HCT116 (cell line): ENCODE results near the gene RTKN2. TPM values are rescaled to one million over a fixed set of nuclear protein-coding genes. Genes with fewer than 3 reads are reported as not detected.

Source experiments
- ATAC-seq: fragments of 200-7000 bp; cut with Tn5 transposase; 2 replicates; pipeline ENCODE4 v1.9.1; 2020; ENCODE audit warnings: mild to moderate bottlenecking, moderate library complexity
- BruUV-seq: library from RNA; stranded (reverse); fragments of 400-500 nt; replicated peaks from 2 replicates; lab custom pipeline; 2021; lab: Mats Ljungman, UMichigan
- CTCF ChIA-PET: fragments of 300-600 bp; sonication (Branson Sonifier 250); formaldehyde crosslinking; loops from one replicate; lab custom pipeline; 2021; ENCODE audit warnings: antibody characterized with exemption; lab: Charles Lee
- POLR2A ChIA-PET: fragments of 300-600, 350-600 bp; sonication (Branson Sonifier 250); formaldehyde crosslinking; loops from one replicate; lab custom pipeline; 2021; ENCODE audit warnings: antibody characterized with exemption; lab: Charles Lee
- RAD21 ChIA-PET, 2 experiments: fragments of 300-600 bp; sonication (Branson Sonifier 250); formaldehyde crosslinking; loops; one replicate each; lab custom pipeline; 2023; ENCODE audit warnings: low total read pairs in 2 of 2; ENCODE audit not compliant: uncharacterized antibody in 2 of 2, unreplicated experiment in 2 of 2, low non-redundant PET in 1 of 2; lab: Charles Lee
- DNase-seq: peaks from one replicate; pipeline ENCODE4 v3.0.0-alpha.2; 2010; ENCODE audit warnings: low read depth, low spot score
- H2AFZ ChIP-seq: fragments of 200-600 bp; shearing (Covaris generic), sonication (generic); 2 replicates; pipeline ENCODE4 v1.6.1; 2017; ENCODE audit warnings: low read depth, mixed run types, mixed read lengths, antibody characterized with exemption, low read length; ENCODE audit not compliant: poor library complexity, severe bottlenecking
- H3K27ac ChIP-seq: 2 replicates; pipeline ENCODE4 v1.5.1; 2012; ENCODE audit warnings: low read depth, low read length
- H3K27me3 ChIP-seq: fragments of 200-600 bp; sonication (generic); 2 replicates; pipeline ENCODE4 v1.6.1; 2016; ENCODE audit warnings: mixed run types, low read length, mixed read lengths; ENCODE audit not compliant: insufficient read depth
- H3K36me3 ChIP-seq, 2 experiments: fragments of 200-500 bp in 1 of 2; fragments of 200-600 bp in 1 of 2; sonication (Bioruptor generic) in 1 of 2; sonication (generic) in 1 of 2; 2 replicates each; pipeline versions ENCODE4 v1.5.1 to v1.6.1; 2014 to 2016; ENCODE audit warnings: low read length in 2 of 2, inconsistent platforms in 1 of 2, mixed read lengths in 1 of 2, mixed run types in 1 of 2; ENCODE audit not compliant: insufficient read depth in 2 of 2, control insufficient read depth in 1 of 2
- H3K4me1 ChIP-seq, 2 experiments: fragments of 200-600 bp in 1 of 2; sonication (generic) in 1 of 2; 2 replicates each; pipeline versions ENCODE4 v1.5.1 to v1.6.1; 2012 to 2017; ENCODE audit warnings: low read length in 2 of 2, inconsistent platforms in 1 of 2, mild to moderate bottlenecking in 1 of 2, mixed read lengths in 1 of 2, mixed run types in 1 of 2, moderate library complexity in 1 of 2; ENCODE audit not compliant: insufficient read depth in 2 of 2, control insufficient read depth in 1 of 2
- H3K4me2 ChIP-seq: fragments of 200-600 bp; sonication (generic); 2 replicates; pipeline ENCODE4 v1.6.1; 2017; ENCODE audit warnings: mixed run types, low read length, mixed read lengths
- H3K4me3 ChIP-seq, 2 experiments: fragments of 200-600 bp in 1 of 2; sonication (generic) in 1 of 2; replicated peaks in 1 of 2; 2 replicates each; pipeline ENCODE4 v1.5.1; 2011 to 2016; ENCODE audit warnings: low read length in 2 of 2, control low read depth in 1 of 2, low read depth in 1 of 2, mild to moderate bottlenecking in 1 of 2, mixed read lengths in 1 of 2, mixed run types in 1 of 2
- H3K79me2 ChIP-seq: fragments of 200-600 bp; sonication (generic); 2 replicates; pipeline ENCODE4 v1.6.1; 2017; ENCODE audit warnings: mild to moderate bottlenecking, mixed run types, low read length, moderate library complexity, mixed read lengths; ENCODE audit not compliant: insufficient read depth
- H3K9ac ChIP-seq: fragments of 200-600 bp; sonication (generic); 2 replicates; pipeline ENCODE4 v1.6.1; 2016; ENCODE audit warnings: low read length, mixed read lengths
- H3K9me2 ChIP-seq: fragments of 200-600 bp; sonication (generic), shearing (Covaris generic); 2 replicates; pipeline ENCODE4 v1.6.1; 2017; ENCODE audit warnings: mixed run types, mild to moderate bottlenecking, moderate library complexity; ENCODE audit not compliant: insufficient read depth
- H3K9me3 ChIP-seq, 2 experiments: fragments of 200-500 bp in 1 of 2; fragments of 200-600 bp in 1 of 2; sonication (Bioruptor generic) in 1 of 2; sonication (generic) in 1 of 2; 2 replicates each; pipeline ENCODE4 v1.6.1; 2014 to 2017; ENCODE audit warnings: low read length in 2 of 2, mixed read lengths in 2 of 2, inconsistent platforms in 1 of 2, low read depth in 1 of 2, mild to moderate bottlenecking in 1 of 2, mixed run types in 1 of 2, moderate library complexity in 1 of 2; ENCODE audit not compliant: control insufficient read depth in 1 of 2, insufficient read depth in 1 of 2
- H4K20me1 ChIP-seq: fragments of 200-600 bp; sonication (generic), shearing (Covaris generic); 2 replicates; pipeline ENCODE4 v1.6.1; 2017; ENCODE audit warnings: mixed run types, mild to moderate bottlenecking, moderate library complexity; ENCODE audit not compliant: insufficient read depth
- CBX3 ChIP-seq: IDR thresholded peaks from 2 replicates; pipeline ENCODE4 v1.6.1; 2012; ENCODE audit warnings: low read depth
- CEBPB ChIP-seq: IDR thresholded peaks from 2 replicates; pipeline ENCODE4 v1.6.1; 2012; ENCODE audit warnings: low read depth
- EGR1 ChIP-seq: IDR thresholded peaks from 2 replicates; pipeline ENCODE4 v1.6.1; 2012; ENCODE audit warnings: low read depth
- ELF1 ChIP-seq: IDR thresholded peaks from 2 replicates; pipeline ENCODE4 v1.6.1; 2012; ENCODE audit warnings: low read depth, borderline replicate concordance
- EZH2 ChIP-seq: fragments of 200-600 bp; sonication (generic); IDR thresholded peaks from 2 replicates; pipeline ENCODE4 v1.6.1; 2017; ENCODE audit warnings: antibody characterized with exemption, mixed run types
- JUND ChIP-seq: IDR thresholded peaks from 2 replicates; pipeline ENCODE4 v1.6.1; 2012
- POLR2A ChIP-seq: IDR thresholded peaks from 2 replicates; pipeline ENCODE4 v1.7.0; 2011; ENCODE audit warnings: borderline replicate concordance; ENCODE audit not compliant: insufficient read depth, insufficient read length; ENCODE audit errors: extremely low read depth
- POLR2AphosphoS5 ChIP-seq: IDR thresholded peaks from 2 replicates; pipeline ENCODE4 v1.6.1; 2011; ENCODE audit warnings: mild to moderate bottlenecking, low read depth, low read length, moderate library complexity
- SIN3A ChIP-seq: IDR thresholded peaks from 2 replicates; pipeline ENCODE4 v1.6.1; 2012; ENCODE audit warnings: low read depth
- SP1 ChIP-seq: IDR thresholded peaks from 2 replicates; pipeline ENCODE4 v1.6.1; 2012; ENCODE audit warnings: low read depth
- SRF ChIP-seq: IDR thresholded peaks from 2 replicates; pipeline ENCODE4 v1.6.1; 2012; ENCODE audit warnings: low read depth
- TCF7L2 ChIP-seq: IDR thresholded peaks from 2 replicates; pipeline ENCODE4 v1.7.0; 2011; ENCODE audit warnings: borderline replicate concordance, inconsistent platforms; ENCODE audit not compliant: insufficient read depth, insufficient read length; ENCODE audit errors: extremely low read depth
- YY1 ChIP-seq: IDR thresholded peaks from 2 replicates; pipeline ENCODE4 v1.6.1; 2011; ENCODE audit warnings: low read length, low read depth, moderate library complexity, mild to moderate bottlenecking; ENCODE audit not compliant: insufficient replicate concordance; ENCODE audit errors: extremely low read depth
- ZFX ChIP-seq: fragments of 450-650 bp; IDR thresholded peaks from 2 replicates; pipeline ENCODE4 v1.6.1; 2017
- ZNF274 ChIP-seq: fragments of 200-500 bp; sonication (Bioruptor generic); IDR thresholded peaks from 2 replicates; pipeline ENCODE4 v1.6.1; 2014; ENCODE audit warnings: mild to moderate bottlenecking, low read depth, low read length, inconsistent platforms
- intact Hi-C: fragments of 100-400 bp; cut with micrococcal nuclease; formaldehyde crosslinking; loops from 2 replicates; pipeline ENCODE4 v1.10.0; 2022
- total RNA-seq: library from RNA; stranded (reverse); gene quantifications from one replicate; pipeline ENCODE4 v1.2.1, GENCODE V29; 2021; ENCODE audit not compliant: unreplicated experiment
- TF ChIP-seq, protein P1 (sequence below): IDR thresholded peaks from 2 replicates; pipeline ENCODE4 v1.6.1; 2012; ENCODE audit warnings: low read depth
- TF ChIP-seq, protein P2 (sequence below): IDR thresholded peaks from 2 replicates; pipeline ENCODE4 v1.6.1; 2012
- TF ChIP-seq, protein P3 (sequence below): IDR thresholded peaks from 2 replicates; pipeline ENCODE4 v1.6.1; 2011; ENCODE audit warnings: mild to moderate bottlenecking, low read length, moderate library complexity; ENCODE audit not compliant: insufficient replicate concordance; ENCODE audit errors: extremely low read depth
- TF ChIP-seq, protein P4 (sequence below), 3 experiments: fragments of 200-600 bp in 1 of 3; sonication (generic) in 1 of 3; IDR thresholded peaks in 2 of 3; conservative IDR thresholded peaks in 1 of 3; 2 replicates each; pipeline ENCODE4 v1.5.1; 2012 to 2017; ENCODE audit warnings: low read depth in 2 of 3, low read length in 2 of 3, antibody characterized with exemption in 1 of 3, borderline replicate concordance in 1 of 3, control low read depth in 1 of 3, mild to moderate bottlenecking in 1 of 3, mixed read lengths in 1 of 3, mixed run types in 1 of 3, moderate library complexity in 1 of 3; ENCODE audit not compliant: insufficient read depth in 1 of 3
- TF ChIP-seq, protein P5 (sequence below): IDR thresholded peaks from 2 replicates; pipeline ENCODE4 v1.6.1; 2012

The RTKN2 gene
- total RNA-seq, 1 experiment from 2014 or later: 7.9 TPM

DNA sequence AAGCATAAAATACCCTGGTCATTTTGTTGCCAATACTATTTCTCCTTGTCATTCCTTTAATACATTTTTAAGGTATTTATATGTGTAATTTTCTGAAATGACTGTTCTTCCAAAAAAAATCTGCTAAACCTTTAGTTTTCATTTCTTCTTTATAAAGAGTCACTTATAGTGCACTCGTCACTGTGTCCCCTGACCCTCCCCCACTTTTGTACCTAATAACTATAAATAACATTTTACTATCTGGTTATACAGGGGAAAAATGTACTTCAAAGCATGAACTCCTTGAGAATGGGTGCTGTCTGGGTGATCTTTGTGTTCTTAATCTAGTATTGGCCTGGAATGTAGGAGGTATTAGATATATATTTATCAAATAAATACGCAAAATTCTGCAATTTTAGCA is 31.1 kb downstream of the RTKN2 start:
- ChIA-PET RAD21 (no interaction called here), CTCF (no interaction called here), POLR2A (no interaction called here)
- Histone ChIP-seq H3K4me2 (no peak overlapping the region), H3K36me3 (no peaks in the 10 kb centered on the region), H3K9me2 (no peaks in the 10 kb centered on the region), H3K4me1 (no peaks in the 10 kb centered on the region), H3K9me3 (no peaks in the 10 kb centered on the region), H3K27ac (no peak overlapping the region), H4K20me1 (no peaks in the 10 kb centered on the region), H3K9ac (no peak overlapping the region), H3K27me3 (no peaks in the 10 kb centered on the region), H3K79me2 (no peaks in the 10 kb centered on the region), H3K4me3 (no peak overlapping the region), H2AFZ (no peak overlapping the region)
- intact Hi-C loops: no loop called here
- ATAC-seq (no peak), DNase-seq (no peak)
- no TSS peak for BruUV-seq
- TF ChIP-seq SRF (no peak), ELF1 (no peak), POLR2AphosphoS5 (no peak), EZH2 (no peak), CBX3 (no peak), CEBPB (no peak), EGR1 (no peak), ZNF274 (no peak), SP1 (no peak), ZFX (no peak), TCF7L2 (no peak), YY1 (no peak), SIN3A (no peak), POLR2A (no peak), JUND (no peak)
- TF ChIP-seq, protein P1, sequence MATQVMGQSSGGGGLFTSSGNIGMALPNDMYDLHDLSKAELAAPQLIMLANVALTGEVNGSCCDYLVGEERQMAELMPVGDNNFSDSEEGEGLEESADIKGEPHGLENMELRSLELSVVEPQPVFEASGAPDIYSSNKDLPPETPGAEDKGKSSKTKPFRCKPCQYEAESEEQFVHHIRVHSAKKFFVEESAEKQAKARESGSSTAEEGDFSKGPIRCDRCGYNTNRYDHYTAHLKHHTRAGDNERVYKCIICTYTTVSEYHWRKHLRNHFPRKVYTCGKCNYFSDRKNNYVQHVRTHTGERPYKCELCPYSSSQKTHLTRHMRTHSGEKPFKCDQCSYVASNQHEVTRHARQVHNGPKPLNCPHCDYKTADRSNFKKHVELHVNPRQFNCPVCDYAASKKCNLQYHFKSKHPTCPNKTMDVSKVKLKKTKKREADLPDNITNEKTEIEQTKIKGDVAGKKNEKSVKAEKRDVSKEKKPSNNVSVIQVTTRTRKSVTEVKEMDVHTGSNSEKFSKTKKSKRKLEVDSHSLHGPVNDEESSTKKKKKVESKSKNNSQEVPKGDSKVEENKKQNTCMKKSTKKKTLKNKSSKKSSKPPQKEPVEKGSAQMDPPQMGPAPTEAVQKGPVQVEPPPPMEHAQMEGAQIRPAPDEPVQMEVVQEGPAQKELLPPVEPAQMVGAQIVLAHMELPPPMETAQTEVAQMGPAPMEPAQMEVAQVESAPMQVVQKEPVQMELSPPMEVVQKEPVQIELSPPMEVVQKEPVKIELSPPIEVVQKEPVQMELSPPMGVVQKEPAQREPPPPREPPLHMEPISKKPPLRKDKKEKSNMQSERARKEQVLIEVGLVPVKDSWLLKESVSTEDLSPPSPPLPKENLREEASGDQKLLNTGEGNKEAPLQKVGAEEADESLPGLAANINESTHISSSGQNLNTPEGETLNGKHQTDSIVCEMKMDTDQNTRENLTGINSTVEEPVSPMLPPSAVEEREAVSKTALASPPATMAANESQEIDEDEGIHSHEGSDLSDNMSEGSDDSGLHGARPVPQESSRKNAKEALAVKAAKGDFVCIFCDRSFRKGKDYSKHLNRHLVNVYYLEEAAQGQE: no peak
- TF ChIP-seq, protein P2, sequence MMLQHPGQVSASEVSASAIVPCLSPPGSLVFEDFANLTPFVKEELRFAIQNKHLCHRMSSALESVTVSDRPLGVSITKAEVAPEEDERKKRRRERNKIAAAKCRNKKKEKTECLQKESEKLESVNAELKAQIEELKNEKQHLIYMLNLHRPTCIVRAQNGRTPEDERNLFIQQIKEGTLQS: no peak
- TF ChIP-seq, protein P3, sequence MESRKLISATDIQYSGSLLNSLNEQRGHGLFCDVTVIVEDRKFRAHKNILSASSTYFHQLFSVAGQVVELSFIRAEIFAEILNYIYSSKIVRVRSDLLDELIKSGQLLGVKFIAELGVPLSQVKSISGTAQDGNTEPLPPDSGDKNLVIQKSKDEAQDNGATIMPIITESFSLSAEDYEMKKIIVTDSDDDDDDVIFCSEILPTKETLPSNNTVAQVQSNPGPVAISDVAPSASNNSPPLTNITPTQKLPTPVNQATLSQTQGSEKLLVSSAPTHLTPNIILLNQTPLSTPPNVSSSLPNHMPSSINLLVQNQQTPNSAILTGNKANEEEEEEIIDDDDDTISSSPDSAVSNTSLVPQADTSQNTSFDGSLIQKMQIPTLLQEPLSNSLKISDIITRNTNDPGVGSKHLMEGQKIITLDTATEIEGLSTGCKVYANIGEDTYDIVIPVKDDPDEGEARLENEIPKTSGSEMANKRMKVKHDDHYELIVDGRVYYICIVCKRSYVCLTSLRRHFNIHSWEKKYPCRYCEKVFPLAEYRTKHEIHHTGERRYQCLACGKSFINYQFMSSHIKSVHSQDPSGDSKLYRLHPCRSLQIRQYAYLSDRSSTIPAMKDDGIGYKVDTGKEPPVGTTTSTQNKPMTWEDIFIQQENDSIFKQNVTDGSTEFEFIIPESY: no peak
- TF ChIP-seq, protein P4, sequence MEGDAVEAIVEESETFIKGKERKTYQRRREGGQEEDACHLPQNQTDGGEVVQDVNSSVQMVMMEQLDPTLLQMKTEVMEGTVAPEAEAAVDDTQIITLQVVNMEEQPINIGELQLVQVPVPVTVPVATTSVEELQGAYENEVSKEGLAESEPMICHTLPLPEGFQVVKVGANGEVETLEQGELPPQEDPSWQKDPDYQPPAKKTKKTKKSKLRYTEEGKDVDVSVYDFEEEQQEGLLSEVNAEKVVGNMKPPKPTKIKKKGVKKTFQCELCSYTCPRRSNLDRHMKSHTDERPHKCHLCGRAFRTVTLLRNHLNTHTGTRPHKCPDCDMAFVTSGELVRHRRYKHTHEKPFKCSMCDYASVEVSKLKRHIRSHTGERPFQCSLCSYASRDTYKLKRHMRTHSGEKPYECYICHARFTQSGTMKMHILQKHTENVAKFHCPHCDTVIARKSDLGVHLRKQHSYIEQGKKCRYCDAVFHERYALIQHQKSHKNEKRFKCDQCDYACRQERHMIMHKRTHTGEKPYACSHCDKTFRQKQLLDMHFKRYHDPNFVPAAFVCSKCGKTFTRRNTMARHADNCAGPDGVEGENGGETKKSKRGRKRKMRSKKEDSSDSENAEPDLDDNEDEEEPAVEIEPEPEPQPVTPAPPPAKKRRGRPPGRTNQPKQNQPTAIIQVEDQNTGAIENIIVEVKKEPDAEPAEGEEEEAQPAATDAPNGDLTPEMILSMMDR (IDR thresholded peaks at IDR 0.05 in 2 of 3, conservative IDR thresholded peaks at IDR 0.05 in 1 of 3; ENCODE audit: borderline replicate concordance in 1 of 3, insufficient read depth in 1 of 3, low read depth in 2 of 3, low read length in 2 of 3): no peak
- TF ChIP-seq, protein P5, sequence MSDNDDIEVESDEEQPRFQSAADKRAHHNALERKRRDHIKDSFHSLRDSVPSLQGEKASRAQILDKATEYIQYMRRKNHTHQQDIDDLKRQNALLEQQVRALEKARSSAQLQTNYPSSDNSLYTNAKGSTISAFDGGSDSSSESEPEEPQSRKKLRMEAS: no peak
- TF ChIP-seq, all 23 proteins: peak for 0
